Measurements from ENCODE around the gene CEACAM5.
"Not testable (repeated sequence)": the region's sequence is repeated elsewhere in the genome, so short reads cannot be mapped to it uniquely, and the experiment has no call there.

The CEACAM5 gene

GRCh38 chr19:41744850-41745249, 36.4 kb downstream of the CEACAM5 start:
- no peak for DNase-seq

- DNase-seq: no peak
Measured at GRCh38 chr19:41745756-41746155, 37.3 kb downstream of the CEACAM5 start.

GRCh38 chr19:41746593-41747227, 38.3 kb downstream of the CEACAM5 start:
- peak; percentile 46 for DNase-seq

GRCh38 chr19:41748012-41748411, 39.6 kb downstream of the CEACAM5 start:
- DNase-seq: no peak

- not testable (repeated sequence) for DNase-seq
Measured at GRCh38 chr19:41750248-41751134, 42.1 kb downstream of the CEACAM5 start.

- DNase-seq: peak; percentile 80
Measured at GRCh38 chr19:41753159-41753558, 44.7 kb downstream of the CEACAM5 start.

- DNase-seq: peak; percentile 73
Measured at GRCh38 chr19:41753936-41754529, 45.6 kb downstream of the CEACAM5 start.

GRCh38 chr19:41755328-41755913, 47.0 kb downstream of the CEACAM5 start, which contains the start of gene CEACAM6:
Gene CEACAM6, plus strand, starts transcription at chr19:41755530. Its CDS starts 109 bp downstream, at chr19:41755639.
- no peak for DNase-seq

- no peak for DNase-seq
Measured at GRCh38 chr19:41758846-41759245, 50.4 kb downstream of the CEACAM5 start.

GRCh38 chr19:41767115-41767514, 58.7 kb downstream of the CEACAM5 start:
- DNase-seq: no peak

- not testable (repeated sequence) for DNase-seq
Measured at GRCh38 chr19:41768105-41768504, 59.7 kb downstream of the CEACAM5 start.

GRCh38 chr19:41769608-41770007, 61.2 kb downstream of the CEACAM5 start:
- DNase-seq: no peak

GRCh38 chr19:41771410-41771809, 63.0 kb downstream of the CEACAM5 start:
- no peak for DNase-seq

GRCh38 chr19:41774515-41774980, 66.1 kb downstream of the CEACAM5 start:
- DNase-seq: peak; percentile 46

GRCh38 chr19:41776700-41777099, 68.3 kb downstream of the CEACAM5 start:
- no peak for DNase-seq

Measured in activated naive CD4-positive, alpha-beta T cell treated with anti-CD3 and anti-CD28 coated beads, Interleukin-2, amount 50 U/mL, for 16 hours (primary cell).